Medulla oblongata (tissue), 1 donor: ENCODE measurements around the gene CLEC20A.

ENCODE experiments used
- DNase-seq: peaks from one replicate; pipeline ENCODE4 v3.0.0-alpha.2; 2015; ENCODE audit errors: extremely low spot score

CLEC20A gene

DNA sequence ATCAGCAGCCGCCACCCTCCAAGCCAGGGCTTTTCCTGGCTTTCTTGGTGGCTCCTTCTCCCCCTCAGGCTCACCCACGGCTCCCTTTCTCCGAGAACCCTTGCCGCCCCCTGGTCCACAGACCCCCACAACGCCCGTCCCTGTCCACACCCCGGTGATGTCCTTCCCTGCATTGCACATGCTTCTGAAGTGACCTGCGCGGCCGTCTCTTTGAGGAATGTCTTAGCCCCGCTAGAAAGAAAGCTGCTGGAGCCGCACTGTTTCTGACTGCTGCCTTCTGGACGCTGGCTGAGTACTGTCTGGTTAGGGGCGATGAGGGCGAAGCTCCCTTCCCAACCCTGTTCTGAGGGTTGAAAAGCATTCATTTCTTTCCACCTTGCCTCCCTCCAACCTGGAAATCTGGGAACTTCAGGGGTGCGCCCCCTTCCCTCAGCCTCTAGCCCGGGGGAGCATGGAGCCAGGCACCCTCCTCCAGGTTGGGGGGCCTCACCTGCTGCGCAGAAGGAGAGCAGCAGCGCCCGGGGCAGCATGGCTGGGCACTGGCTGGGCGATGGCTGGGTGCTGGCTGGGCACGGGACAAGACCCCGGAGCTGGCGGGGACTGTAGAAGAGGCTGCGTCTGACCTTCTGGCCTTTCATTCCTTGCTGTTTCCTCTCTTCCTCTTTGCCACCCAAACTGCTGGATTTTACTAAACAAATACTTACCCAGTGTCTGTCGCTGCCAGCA lies at the start of gene CLEC20A:
TSS of gene CLEC20A (minus strand) at position 555 of the 726 bp plus-strand sequence. CDS start at position 530, 25 bp downstream.
- DNase-seq = no peak

DNA sequence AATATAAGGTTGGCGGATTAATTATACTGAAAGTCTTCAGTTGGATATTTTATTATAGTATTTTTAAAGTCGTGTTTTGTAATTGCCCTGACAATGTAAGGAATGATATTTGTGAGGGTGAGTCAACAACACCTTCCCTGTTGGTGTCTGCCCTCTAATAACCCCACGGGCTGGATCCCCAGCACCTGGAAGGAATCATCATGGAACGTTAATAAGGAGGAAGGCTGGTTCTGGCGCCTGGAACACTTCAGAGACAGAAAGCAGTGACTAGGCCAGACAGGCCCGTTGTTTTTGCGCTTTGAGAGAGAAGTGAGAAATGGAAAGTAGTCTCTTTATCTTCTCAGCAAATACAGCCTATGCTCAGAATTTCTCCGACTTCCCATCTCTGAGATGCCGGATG lies 47.8 kb upstream of the CLEC20A start:
- DNase-seq = no peak

DNA sequence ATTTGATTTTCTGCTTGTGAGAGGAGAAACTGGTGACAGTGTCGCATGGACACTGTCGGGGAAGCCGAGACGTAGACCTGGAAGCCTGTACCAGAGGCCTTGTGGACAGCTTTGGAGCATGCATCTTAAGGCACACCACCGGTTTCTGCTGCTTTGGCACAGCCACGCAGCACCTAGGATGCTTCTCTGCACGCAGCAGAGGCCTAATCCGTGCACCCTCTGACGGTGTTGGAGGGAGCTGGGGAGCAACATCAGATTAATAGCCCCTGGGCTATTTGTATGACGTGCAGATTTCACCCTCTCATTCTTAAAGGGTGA lies 46.5 kb upstream of the CLEC20A start:
- no peak for DNase-seq

DNA sequence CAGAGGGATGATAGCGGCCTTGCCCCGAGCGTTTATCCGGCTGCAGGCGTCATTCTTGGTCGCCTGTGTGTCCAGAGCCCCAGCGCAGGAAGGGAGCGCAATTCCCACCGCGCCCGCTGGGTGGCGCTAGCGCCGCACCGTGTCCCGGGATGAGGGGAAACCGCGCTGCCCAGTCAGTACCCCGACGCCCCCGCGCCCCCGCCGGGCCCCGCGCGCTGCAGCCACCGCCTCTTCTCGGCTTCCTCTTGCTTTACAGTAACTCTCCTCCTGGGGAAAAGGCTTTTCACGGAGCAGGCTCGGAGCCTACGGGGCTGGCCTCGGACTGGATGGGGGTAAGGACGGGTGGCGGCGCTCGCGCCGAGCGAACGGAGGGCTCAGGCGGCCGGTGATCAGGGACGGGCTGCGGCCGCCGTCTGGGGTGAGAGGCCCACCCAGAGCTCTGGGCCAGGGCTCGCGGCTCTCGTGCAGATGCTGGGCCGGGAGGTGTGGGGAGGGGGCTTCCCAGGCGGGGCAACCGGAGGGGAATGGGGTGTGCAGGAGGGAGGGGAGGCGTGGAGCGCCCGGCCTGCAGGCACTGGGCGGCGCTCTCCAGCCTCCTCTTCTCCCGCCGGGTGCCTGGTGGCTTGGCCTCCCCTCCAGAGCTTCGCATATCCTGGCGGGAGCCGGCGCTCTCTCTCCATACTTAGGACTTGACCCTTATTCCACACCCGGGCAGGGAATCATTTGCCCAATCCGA lies 46.0 kb upstream of the CLEC20A start:
- DNase-seq = peak; percentile 86

DNA sequence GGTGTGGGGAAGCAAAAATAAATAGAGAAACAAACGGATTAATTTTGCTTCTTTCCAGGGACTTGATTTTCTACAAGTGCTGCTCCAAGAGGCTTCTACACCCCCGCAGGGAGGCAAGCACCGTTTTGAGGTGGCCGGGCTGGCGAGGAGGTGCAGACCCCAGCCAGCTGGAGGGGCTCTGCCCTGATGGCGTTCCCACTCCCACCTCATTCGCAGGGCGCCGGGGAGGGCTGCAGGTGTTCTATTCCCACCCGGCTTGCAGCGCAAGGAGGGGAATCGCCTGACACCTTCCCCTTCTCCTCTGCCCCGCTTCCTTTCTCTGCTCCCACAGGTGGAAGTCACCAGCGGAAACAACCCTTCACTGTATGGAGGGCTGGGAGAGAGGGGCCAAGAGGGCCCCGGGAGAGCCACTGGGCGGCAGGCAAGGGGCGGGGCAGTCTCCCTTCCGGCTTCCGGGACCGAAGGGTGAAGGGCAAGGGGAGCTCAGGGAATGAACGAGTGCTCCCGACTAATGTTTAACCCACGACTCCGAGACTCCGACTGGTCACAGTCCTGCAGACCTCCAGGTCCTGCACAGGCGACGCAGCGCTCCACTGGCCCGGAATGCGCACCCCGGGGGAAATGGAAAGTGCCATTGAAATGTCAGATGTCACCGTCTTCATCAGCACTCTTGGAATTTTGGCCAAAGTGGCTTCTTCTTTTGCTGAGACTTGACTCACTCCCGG lies 45.2 kb upstream of the CLEC20A start:
- peak; percentile 43 for DNase-seq

DNA sequence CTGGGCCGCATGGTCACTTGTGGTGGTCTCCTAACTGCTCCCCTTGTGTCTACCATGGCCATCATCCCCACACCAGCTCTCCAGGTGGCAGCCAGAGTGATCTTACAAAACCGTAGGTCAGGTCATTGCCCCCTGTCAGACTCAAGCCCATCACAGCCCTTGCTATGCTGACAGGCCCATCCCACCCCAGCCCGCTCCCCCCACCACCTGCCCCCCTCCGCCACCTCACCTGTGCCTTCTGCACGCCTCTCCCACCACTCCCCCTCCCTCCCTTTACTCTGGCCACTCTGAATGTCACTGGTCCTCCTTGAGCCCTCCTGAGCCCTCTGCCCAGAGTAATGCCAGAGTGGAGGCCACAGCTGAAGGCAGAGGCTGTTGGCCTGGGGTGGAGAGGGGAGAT lies 44.6 kb upstream of the CLEC20A start:
- no peak for DNase-seq

DNA sequence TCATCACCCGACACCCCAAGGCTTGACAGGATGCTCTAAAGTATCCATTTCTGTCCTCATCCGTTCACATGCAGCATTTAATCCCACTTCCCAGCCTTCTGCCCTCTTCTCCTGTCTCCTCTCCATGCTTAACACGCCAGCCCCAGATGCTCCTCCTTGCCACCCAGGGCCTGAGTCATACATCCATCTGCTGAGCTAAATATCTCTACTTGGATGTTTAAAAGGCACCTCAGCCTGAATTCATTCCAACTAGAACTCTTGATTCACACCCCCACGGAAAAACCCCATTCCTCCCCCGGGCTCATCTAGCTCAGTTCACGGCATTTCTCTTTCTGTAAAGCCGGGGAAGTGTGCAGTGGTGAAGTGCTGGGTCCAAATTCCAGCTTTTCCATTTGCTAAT lies 43.9 kb upstream of the CLEC20A start:
- no peak for DNase-seq

DNA sequence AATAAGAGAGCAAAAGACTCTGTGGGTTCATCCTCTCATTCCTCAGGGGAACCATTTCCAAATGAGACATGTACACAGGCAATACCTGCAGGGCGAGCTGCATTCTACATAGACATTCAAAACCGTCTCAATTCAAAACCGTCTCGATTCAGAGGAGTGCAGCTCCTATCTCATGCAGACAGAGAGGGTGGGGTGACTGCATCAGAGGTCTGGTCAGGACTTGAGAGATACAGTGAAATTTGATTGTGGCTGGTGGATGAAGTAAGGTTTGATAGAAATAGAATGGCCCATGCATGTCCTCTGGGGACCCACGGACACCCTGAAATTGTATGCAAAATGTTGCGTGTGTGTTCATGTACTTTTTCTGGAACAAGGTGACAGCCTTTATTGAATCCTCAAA lies 43.4 kb upstream of the CLEC20A start:
- no peak for DNase-seq

DNA sequence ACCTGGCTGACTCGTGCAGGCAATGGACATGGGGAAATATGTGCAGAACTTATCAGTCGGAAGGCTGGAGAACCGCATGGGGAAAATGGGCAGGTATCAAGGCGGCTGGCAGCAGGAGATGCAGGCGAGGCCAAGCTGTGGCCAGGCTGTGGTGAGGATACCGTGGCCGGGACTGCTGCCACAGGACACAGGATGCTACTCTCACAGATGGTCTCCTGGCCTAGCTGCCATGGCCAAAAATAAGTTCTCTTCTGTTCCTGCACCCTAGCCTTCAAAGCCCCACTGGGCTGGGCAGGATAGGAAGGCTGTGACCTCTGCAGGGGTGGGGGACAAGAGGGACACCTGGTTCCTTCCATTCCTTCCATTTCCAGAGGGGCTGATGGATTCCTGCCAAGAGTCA lies 42.5 kb upstream of the CLEC20A start:
- DNase-seq = no peak

DNA sequence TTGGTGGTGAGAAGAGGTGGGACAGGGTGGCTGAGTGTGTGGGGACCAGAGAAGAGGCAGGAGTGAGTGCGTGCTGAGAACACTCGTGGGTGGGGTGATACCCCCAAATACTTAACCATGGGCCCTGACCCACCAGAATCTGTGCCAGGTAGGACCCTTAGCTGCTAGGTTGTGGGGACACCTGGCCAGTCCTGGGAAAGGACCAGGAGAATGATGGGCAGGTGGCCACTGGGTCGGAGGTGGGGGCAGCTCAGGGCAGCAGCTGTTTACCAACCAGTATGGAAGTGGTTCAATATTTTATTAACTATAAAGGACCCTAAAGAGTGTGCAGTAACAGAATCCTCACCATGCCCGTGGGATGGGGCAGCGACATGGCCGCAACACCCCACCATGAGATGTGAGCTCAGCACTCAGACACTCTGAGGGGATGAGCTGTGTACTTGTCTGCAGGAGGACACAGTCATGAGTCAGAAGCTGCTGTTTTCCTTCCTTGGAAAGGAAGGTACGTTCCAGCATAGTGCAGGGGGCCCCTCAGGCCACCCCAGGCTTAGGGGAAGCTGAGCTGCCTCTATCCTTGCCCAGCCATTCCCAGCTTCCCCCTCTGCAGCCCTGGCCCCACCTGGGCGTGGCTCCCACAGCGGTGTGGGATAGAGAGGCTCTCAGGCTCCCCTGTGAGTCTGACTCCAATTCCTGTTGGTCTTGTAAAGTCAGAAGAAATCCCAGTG lies 41.6 kb upstream of the CLEC20A start:
- DNase-seq = no peak

DNA sequence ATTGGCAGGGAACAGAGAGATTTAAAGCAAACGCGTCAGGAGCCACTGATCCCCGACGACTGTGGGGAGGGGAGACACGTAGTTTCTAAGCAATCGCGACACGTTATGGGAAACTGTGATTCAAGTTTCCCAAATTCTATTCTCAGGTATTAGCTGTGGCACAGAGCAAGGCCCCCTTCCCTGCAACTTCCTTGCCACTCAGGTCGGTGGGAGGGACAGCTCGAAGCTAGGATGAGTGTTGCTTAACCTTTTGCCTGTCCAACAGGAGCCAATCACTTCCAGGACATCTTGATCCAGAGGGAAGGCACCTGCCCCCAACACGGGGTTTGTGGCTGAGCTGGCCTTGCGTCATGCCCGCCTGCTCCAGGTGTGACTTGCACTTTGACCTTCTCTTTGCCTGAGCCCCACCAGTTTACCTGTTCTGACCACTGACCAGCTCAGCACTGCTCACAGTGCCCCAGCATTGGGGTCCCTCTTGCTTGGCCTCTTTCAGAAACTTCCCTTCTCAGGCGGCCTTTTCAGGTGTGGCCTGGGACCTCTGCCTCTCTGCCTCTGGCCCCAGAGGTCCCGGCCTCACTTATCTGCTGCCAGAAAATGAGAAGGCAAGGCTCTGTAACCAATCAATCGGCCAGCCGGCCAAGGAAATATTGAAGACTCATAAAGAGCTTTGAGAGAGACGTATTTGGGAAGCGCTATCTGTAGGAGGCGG lies 40.8 kb upstream of the CLEC20A start:
- no peak for DNase-seq

DNA sequence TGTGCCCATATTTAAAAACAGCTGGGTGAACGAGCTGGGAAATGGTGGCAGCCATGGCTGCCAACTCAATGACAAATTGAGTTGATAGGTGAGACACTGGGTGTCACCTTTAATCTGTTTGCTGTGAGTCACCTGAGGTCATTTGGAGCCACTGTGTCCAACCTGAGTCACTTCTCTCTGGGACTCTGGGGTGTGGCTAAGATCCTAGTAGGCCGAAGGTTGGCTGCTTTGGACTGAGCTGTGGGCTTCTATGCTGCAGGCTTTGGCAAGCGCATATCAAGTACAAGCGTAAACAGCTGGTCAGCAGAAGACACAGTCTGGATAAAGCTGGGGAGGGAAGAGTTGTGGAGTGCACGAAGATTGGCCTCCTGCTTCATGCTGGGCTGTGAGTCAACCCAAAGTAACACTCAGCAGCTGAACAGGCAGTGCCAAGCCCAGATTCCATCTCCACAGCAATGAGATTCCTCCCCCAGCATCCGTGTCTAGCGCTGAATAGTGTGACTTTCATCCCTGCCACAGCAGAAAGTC lies 40.1 kb upstream of the CLEC20A start:
- peak; percentile 61 for DNase-seq

DNA sequence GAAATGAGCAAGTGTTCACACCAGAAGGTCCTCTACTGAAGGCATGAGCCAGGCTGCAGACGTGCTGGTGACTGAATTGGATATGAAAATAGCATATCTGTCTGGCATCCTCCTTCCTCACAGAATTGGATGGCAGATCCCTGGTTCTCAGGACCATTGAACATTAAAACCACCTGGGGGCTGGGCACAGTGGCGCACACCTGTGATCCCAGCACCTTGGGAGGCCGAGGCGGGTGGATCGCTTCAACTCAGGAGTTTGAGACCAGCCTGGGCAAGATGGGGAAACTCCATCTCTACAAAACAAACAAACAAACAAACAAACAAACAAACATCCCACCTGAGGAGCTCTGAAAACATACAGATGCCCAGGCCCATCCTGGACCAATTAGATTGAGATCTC lies 39.6 kb upstream of the CLEC20A start:
- DNase-seq = no peak

DNA sequence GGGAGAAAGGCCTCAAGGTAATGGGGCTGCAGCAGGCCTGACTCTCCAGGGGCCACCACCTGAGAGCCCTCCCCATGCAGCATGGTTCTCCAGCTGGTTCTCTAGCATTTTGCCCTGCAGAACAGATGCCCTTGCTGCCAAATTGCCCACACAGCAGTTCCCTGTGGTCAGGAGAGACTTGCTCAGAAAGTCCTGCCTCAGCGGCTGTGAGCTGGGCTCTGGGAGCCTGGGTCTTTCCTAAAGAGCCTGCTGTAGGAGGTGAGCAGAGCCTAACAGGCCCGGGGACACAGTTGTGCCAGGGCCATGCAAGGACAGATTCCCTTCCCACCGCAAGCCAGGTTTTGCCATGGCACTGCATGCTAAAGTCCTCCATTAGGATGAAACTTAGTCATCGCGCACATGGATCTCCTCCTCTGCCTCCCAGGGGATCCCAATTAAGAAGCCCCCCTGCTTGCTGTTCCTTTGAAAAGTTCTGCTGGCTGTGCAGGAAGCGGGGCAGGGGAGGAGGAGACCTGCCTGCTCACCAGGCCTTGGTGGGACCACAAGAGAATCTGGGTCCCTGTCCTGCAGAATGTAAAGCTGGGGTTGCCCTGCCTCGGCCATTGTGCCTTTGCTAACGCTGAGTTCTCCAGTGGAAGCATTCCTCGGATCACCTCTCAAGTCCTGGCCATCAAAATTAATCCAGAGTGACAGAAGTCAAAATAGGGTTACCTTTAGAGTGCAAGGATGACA lies 37.5 kb upstream of the CLEC20A start:
- no peak for DNase-seq

DNA sequence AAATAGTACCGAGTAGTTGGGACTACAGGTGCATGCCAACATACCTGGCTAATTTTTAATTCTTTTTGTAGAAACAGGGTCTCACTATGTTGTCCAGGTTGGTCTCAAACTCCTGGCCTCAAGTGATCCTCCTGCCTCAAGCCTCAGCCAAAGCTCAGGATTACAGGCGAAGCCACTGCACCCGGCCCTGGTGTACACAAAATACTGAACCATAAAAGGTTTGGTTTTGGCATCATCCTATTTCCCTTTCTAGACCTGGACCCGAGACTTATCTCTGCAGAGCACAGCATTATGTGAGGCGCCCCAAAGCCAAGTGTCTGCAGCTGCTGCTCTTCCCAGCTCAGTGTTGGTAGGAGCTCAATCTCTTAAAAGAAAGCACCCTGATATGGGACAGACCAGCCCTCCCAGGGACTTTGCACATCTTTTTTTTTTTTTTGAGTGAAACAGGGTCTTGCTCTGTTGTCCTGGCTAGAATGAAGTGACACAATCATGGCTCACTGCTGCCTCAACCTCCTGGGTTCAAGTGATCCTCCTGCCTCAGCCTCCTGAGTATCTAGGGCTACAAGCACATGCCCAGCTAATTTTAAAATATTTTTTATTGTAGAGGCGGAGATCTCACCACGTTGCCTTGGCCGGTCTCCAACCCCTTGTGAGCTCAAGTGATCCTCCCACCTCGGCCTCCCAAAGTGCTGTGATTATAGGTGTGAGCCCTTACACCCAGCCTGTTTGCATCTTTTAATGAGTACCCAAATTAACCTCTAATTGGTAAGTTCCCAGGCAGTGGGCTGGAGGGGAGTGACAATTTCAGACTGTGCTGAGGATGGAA lies 36.6 kb upstream of the CLEC20A start:
- no peak for DNase-seq

DNA sequence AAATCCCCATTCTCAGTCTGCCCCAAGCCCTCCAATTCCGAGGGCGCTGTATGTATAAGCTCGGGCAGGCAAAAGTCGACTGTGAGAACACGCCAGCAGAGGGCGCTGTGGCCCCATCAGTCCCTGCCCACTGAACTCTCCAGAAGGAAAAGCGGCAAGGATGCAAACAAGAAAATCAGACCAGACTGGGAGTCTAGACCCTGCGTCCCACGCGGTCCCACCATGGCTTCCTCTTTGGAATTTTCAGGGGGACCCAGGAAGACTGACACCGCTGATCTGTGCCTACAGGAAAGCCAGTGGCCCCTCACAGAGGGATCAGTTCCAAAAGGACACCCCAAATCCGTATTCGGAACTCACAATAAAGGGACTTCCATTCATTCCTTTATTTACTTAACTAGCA lies 35.6 kb upstream of the CLEC20A start:
- DNase-seq = peak; percentile 89

DNA sequence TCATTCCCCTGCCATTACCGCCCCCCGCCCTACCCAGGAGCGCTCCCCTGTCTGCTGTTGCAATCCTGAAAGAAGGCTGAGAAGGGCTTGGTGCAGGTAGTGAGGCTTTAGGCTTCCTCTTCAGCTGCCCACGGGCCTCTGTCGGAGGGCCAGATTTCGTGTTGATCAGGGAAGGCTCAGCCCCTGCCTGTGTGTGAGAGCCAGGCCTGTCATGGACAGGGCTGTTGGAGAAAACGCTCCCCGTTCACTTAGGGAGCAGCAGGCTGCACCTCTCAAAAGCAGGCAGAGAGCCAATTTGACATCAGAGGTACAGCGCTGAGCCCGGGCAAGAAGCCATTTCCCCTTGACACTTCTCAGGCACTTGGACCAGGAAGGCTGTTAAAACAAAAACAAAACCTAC lies 35.1 kb upstream of the CLEC20A start:
- DNase-seq = no peak

DNA sequence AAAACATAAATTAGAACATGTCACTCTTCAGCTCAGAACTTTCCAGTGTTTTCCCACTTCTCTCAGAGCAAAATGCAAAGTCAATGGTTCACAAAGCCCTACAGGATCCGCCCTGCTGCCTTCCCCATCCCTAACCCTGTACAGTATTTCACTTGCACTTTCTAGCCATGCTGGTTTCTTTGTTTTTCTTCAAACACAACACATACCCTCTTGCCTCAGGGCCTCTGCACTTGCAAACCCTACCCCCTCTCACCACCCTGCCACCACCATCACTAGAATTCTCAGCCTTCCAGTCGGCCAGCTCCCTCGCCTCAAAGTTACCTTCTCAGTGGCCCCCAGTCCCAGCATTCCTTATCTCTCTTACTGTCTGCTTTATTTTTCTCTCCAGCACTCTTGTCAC lies 33.7 kb upstream of the CLEC20A start:
- no peak for DNase-seq

DNA sequence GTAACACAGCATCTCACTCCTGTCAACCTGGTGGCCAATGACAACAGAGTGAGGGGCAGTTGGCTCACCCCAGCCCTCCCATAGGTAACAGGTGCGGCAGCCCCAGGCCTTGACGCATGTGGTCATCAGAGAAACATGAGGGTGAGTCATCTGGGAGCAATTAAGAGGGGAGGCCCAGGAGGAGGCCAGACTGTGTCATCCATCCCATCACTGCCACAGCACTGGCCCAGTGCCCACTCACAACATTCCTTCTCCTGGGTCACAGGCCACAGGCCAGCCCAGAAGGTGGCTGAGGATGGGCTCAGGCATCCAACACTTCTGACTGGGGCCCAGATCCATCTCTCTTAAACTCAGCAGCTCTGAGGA lies 33.3 kb upstream of the CLEC20A start:
- no peak for DNase-seq
